Stimulated activated CD4-positive, alpha-beta T cell treated with anti-CD3 and anti-CD28 coated beads, Interleukin-15, amount 100 ng/mL, for 48 hours (primary cell): Measurements from ENCODE around the gene S100A16.
"Not testable (repeated sequence)": the region's sequence is repeated elsewhere in the genome, so short reads cannot be mapped to it uniquely, and the experiment has no call there.

Source experiments
- DNase-seq, 2 donors: peaks; one replicate each; pipeline ENCODE4 v3.0.0-alpha.2; 2020; ENCODE audit warnings: low read depth in 2 of 2

Gene S100A16

DNA sequence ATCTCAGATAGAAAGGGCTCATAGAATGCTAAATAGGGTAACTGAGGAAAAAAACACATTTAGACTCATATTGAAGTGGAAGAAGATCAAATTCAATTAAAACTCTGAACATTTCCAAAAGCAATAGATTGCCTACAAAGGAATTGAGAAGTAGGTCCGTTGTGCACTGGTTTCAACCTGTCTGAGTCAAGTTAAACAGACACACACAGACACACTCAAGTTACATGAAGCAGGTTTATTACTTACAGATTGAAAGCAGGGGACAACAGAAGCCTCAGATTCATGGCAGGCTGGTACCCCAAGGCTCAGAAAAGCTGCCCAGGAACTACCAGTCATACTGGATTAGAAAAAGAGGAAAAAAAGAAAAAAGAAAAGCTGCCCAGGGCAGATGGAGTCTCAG lies 26.6 kb downstream of the S100A16 start:
- DNase-seq: no peak

DNA sequence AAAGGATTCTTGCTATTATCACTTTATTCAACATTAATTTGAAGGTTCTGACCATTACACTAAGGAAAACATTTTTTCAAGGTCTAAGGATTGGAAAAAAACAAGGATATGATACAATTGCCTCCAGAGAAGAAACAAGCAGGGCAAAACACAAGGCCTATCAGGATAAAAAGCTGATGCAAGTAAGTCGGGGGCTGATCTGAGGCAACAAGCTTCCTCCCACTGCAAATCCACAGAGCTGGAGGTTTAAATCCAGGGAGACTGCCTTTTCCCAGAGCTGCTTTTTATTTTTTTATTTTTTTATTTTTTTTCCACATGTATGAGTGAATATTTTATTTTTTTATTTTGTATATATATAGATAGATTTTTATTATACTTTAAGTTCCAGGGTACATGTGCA lies 27.9 kb downstream of the S100A16 start:
- no peak for DNase-seq

- no peak for DNase-seq
Measured at GRCh38 chr1:153583976-153584375, 29.0 kb downstream of the S100A16 start.

GRCh38 chr1:153583514-153583913 lies 29.4 kb downstream of the S100A16 start:
- DNase-seq: not testable (repeated sequence)

DNA sequence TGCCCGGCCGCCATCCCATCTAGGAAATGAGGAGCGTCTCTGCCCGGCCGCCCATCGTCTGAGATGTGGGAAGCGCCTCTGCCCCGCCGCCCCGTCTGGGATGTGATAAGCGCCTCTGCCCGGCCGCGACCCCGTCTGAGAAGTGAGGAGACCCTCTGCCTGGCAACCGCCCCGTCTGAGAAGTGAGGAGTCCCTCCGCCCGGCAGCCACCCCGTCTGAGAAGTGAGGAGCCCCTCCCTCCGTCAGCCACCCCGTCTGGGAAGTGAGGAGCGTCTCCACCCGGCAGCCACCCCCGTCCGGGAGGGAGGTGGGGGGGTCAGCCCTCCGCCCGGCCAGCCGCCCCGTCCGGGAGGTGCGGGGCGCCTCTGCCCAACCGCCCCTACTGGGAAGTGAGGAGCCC lies 30.1 kb downstream of the S100A16 start:
- DNase-seq: not testable (repeated sequence)

DNA sequence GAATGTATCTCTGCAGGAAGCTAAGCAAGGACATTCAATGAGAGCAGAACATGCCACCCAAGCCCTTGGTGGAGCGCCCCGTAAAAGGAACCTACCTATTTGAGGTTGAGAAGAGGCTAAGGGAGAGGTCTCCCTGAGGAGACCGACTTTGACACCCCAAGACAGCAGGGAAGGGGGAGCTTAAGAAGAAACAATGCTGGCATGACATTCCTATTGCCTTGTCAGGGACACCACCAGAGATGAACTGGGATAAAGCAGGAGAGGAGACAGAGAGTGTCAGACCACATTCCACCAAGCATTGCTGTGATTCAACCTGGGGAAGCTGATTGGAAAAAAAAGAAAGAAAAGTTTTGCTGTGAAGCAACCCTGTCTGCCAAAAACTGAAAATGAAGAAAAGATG lies 34.0 kb downstream of the S100A16 start:
- DNase-seq: no peak

DNA sequence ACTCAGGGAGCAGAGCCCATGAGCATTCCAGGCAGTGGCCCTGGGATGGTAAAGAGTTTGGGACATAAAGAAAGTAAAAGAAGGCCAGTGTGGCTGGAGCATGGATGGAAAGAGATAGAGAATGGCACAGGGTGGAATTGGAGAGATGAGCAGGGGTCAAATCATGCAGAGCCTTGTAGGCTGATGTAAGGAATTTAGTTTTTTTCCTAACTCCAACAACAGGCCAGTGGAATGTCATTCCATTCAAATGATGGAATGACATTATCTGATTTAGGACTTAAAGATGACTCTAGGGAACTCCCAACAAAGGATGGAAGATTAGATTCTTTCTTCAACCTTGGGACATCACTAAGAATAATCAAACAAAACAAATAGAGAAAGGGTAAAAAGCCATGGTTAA lies 34.4 kb downstream of the S100A16 start:
- DNase-seq: no peak

DNA sequence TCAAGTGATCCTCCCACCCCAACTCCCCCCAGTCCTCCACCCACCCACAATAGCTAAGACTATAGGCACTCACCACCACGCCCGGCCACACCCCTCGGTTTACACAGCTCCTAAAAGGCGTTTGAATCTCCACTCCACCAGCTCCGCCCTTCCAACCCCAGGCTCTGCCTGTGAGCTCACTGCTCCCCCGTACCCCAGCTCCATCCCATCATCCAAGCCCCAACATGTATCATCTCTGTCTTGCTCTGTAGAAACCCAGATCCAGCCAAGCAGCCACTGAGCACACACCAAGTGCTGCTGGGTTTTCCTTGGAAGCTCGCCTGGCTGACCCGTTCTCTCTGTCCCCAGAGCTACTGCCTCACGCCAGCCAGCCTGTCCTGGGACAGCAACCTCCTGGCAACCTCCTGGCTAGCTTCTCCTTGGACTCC lies 35.3 kb downstream of the S100A16 start:
- DNase-seq: no peak

GRCh38 chr1:153577138-153577537 lies 35.8 kb downstream of the S100A16 start:
- no peak for DNase-seq

DNA sequence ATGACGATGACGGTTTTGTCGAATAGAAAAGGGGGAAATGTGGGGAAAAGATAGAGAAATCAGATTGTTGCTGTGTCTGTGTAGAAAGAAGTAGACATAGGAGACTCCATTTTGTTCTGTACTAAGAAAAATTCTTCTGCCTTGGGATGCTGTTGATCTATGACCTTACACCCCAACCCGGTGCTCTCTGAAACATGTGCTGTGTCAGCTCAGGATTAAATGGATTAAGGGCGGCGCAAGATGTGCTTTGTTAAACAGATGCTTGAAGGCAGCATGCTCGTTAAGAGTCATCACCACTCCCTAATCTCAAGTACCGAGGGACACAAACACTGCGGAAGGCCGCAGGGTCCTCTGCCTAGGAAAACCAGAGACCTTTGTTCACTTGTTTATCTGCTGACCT lies 37.4 kb downstream of the S100A16 start:
- DNase-seq: not testable (repeated sequence)

- DNase-seq: not testable (repeated sequence)
Measured at GRCh38 chr1:153575081-153575491, 37.9 kb downstream of the S100A16 start.

DNA sequence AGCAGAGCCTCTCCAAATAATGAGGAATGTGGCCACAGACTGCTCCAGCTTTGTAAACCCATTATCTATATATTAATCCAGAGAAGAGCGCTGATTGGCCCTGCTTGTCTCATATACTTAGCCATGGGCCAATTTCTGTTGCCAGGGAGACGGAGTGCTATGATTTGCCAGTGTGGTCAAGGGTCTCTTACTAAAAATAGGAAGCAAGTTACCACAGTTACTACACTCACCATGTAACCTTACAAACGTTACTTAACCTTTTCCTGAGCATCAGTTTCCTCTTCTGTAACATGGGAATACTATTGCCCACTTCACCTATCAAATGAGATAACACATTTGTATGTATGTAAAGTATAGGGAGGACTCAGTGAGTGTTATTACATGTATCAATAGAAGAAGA lies 39.6 kb downstream of the S100A16 start:
- no peak for DNase-seq

- peak; percentile 57 to 64 for DNase-seq
Measured at GRCh38 chr1:153572569-153573015, 40.3 kb downstream of the S100A16 start.

DNA sequence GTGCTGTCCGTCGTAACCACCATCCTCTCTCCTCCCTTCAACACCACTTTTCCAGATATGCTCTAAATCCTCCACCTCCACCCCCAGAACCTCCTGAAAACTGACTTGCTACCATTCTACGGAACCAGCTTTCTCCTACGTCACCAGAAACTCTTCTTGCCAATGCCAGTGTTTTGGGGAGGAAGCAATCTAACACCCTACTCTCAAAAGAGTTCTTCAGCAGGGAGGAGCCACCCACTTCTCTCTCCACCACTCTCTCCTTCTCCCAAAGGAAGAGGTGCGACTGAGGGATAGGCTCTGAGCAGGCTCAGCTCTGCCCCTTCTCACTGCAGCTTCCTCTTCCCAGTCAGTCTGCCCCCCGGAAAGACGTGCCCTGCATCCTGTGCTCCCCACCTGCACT lies 41.2 kb downstream of the S100A16 start:
- no peak for DNase-seq

GRCh38 chr1:153570874-153571273 lies 42.1 kb downstream of the S100A16 start:
- no peak for DNase-seq

DNA sequence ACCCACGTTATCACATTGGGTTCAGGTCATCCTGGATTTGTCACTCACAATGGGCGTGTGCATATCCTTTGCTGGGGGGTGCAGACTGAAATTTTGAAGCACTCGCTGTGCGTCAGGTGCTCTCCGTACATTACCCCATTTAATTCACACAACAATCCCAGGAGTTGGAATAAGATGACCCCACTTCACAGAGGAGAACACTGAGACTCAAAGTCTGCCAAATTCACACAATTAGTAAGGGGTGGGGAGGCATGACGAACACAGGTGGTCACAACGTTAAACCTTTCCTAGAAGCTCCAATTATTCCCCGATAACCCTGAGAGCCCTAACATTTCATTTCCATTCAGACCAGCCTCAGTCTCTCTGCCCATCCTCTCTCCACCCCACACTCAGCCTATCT lies 43.5 kb downstream of the S100A16 start:
- no peak for DNase-seq

- DNase-seq: peak; percentile 82 to 83
Measured at GRCh38 chr1:153568367-153569099, 44.4 kb downstream of the S100A16 start.

- DNase-seq: peak; percentile 71 to 73
Measured at GRCh38 chr1:153567621-153568366, 45.1 kb downstream of the S100A16 start.

DNA sequence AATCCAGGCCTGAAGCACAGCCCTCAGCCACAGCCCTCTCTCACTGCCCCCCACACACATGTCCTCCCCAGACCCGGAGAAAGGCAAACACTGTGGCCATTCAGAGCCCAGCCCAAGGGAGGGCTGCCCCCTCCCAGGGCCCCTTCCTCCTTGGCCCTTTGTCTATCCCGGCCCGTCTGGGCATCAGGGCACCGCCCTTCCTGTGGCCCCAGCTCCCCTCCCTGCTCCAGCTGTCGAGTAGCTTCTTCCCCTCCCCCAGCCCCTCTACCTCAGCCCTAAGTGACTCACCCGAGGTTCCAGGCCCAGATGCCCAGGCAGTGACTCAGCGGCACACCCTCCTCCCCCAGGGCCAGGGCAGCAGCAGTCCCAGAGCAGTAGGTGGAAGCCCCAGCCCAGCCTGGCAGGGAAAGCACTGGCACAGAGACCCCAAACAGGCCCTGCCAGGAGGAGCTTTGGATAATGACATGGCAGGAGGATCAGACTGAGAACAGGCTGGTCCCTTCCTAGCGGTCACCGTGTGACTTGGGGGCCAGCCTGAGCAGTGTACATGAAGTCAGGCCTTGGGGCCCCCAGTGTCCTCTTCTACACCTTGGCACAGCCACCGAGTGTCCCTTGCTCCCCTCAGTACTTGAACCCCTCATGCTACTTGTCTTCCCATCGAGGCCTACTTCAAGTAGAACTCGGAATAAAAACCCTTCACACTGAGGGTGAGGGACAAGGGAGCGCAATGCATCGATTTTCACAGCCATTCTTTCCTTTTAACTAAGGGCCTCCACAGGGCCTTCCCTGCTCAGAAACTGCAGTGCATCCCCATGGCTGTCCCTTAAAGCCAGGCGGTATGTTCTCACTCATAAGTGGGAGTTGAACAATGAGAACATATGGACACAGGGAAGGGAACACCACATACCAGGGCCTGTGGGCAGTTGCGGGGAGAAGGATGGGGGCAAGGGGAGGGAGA lies 46.2 kb downstream of the S100A16 start:
- DNase-seq: peak; percentile 87 to 90

DNA sequence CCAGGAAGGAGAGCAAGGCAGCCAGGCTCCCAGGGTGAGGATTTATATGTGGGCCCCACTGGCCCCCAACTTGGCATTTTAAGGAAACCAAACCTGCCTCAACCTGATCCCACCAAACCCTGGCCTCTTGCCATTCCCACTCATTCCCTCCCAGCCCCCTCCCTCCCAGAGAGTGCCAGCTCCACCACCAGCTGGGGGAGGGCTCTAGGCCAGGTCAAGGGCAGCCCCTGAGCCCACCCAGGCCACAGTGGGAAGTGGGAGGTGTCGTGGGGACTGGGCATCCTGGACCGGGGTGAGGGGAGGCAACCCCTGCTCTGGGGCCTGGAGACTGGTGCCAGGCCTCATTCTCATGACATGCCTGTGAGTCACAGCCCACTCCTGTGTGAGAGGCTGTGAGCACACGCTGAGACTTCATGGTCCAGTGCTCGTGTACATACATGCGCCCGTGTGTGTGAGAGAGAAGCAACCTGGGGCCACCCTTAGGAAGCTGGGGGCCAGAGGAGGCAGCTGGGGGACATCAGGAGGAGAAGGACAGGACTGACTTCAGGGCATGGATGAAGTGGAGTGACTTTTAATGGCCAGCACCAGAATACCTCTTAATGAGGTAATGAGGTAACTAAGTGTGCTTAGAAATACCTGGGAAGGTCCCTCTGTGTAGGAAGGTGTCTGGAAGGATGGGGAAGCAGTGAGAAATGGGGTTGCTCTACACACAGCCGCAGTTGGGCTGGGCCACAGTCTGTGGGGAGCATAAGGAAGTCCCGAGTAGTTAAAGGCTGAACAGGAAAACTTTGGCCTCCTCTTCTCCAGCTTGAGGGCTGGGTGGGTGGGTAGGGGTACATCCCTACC lies 47.2 kb downstream of the S100A16 start, which contains the start of gene S100A2:
Gene S100A2 (minus strand): TSS at position 316 of the 846 bp plus-strand sequence. CDS start 1,967 bp downstream, outside the sequence.
- peak; percentile 60 to 67 for DNase-seq

GRCh38 chr1:153563991-153564390 lies 48.9 kb downstream of the S100A16 start:
- DNase-seq: no peak
